ENCODE measurements around the gene WDR70. TPM values are rescaled to one million over a fixed set of nuclear protein-coding genes. Genes with fewer than 3 reads are reported as not detected.
"Not testable (repeated sequence)": the region's sequence is repeated elsewhere in the genome, so short reads cannot be mapped to it uniquely, and the experiment has no call there.

The WDR70 gene
- total and polyA plus RNA-seq, 2 donors (not counting 3 experiments of a cell fraction or from before 2014, with no cell fraction given) = 6.7 to 37.3 TPM

DNA sequence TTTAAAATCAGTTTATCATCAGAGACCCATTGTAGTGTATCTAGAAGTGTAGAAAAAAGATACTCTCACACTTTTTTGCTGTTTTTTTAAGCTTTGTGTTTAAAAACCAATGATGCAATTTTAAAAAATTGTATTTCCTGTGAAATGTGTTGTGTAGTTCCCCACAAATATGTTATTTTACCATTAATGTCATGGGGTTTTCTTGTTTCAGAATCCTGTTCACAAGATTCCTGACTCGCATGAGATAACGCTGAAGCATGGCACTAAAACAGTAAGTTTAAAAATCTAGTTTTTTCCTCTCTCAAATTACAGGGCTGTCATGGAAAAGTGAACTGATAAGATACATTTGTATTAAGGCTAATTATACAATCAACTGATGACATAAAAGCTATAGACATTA, 58.6 kb downstream of the WDR70 start:
- no TSS peak for BruUV-seq (replicated peaks)
- Histone ChIP-seq H3K9ac (replicated peaks; ENCODE audit: extremely low read depth, insufficient read depth, low read length) (no peak overlapping the region), H3K4me3 (replicated peaks in 1 of 3; ENCODE audit: insufficient read depth in 1 of 3, low read depth in 1 of 3, low read length in 3 of 3) (no peak overlapping the region), H3K79me2 (ENCODE audit: control insufficient read depth, insufficient read depth, low read length) (no peaks in the 10 kb centered on the region), H3K27me3 (ENCODE audit: control insufficient read depth in 2 of 2, insufficient read depth in 2 of 2, low read length in 2 of 2) (no peaks in the 10 kb centered on the region), H3K4me1 (ENCODE audit: control insufficient read depth, extremely low read depth, insufficient read depth, low read length) (no peaks in the 10 kb centered on the region), H3K9me3 (replicated peaks; ENCODE audit: control insufficient read depth, insufficient read depth, low read length) (no peaks in the 10 kb centered on the region), H4K20me1 (replicated peaks; ENCODE audit: control insufficient read depth, extremely low read depth, insufficient read depth, low read length) (no peaks in the 10 kb centered on the region), H3K9me1 (replicated peaks; ENCODE audit: control insufficient read depth, extremely low read depth, insufficient read depth, low read length) (no peaks in the 10 kb centered on the region), H3K27ac (ENCODE audit: insufficient read depth, low read depth, low read length) (no peak overlapping the region), H2AFZ (ENCODE audit: low read depth, low read length) (no peak overlapping the region), H3K36me3 (ENCODE audit: control insufficient read depth in 2 of 2, extremely low read depth in 1 of 2, insufficient read depth in 2 of 2, low read length in 2 of 2) (no peaks in the 10 kb centered on the region), H3K4me2 (ENCODE audit: insufficient read depth, low read length) (no peak overlapping the region)
- POLR2A ChIA-PET = no interaction called here
- intact Hi-C loops (cut with micrococcal nuclease) (no loop called here), dilution Hi-C loops (cut with MboI; ENCODE audit: extremely low pct_ligation_motif_present, low sequenced_read_pairs) (no loop called here)
- CTCF ChIA-PET = no interaction called here
- FAIRE-seq = no peak
- no peak for TF ChIP-seq EZH2 (IDR thresholded peaks at IDR 0.05; ENCODE audit: borderline replicate concordance, low read depth, low read length, severe bottlenecking)
- no peak for TF ChIP-seq POLR2A (IDR thresholded peaks at IDR 0.05; ENCODE audit: low read depth, low read length)
- TF ChIP-seq CTCF (IDR thresholded peaks at IDR 0.05; ENCODE audit: extremely low read depth in 1 of 2, insufficient read depth in 1 of 2, low read depth in 1 of 2, low read length in 2 of 2) = no peak
- no peak for TF ChIP-seq FOS (IDR thresholded peaks at IDR 0.05; ENCODE audit: borderline replicate concordance, insufficient read depth, low read length)
- TF ChIP-seq POLR2AphosphoS5 (IDR thresholded peaks at IDR 0.05; ENCODE audit: insufficient read depth, low read depth, low read length) = no peak
- TF ChIP-seq JUN (IDR thresholded peaks at IDR 0.05; ENCODE audit: borderline replicate concordance, insufficient read depth, insufficient read length, low read depth) = no peak
- no peak for TF ChIP-seq GATA2 (IDR thresholded peaks at IDR 0.05; ENCODE audit: insufficient read depth, insufficient read length, low read depth, low read length)
- no peak for TF ChIP-seq MYC (IDR thresholded peaks at IDR 0.05; ENCODE audit: low read depth, low read length)
- TF ChIP-seq, protein P1, sequence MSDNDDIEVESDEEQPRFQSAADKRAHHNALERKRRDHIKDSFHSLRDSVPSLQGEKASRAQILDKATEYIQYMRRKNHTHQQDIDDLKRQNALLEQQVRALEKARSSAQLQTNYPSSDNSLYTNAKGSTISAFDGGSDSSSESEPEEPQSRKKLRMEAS (IDR thresholded peaks at IDR 0.05; ENCODE audit: insufficient read depth, insufficient read length) = no peak
- peak; percentile 33 for DNase-seq (ENCODE audit: low read depth, low spot score)

- H3K79me2 ChIP-seq (ENCODE audit: control insufficient read depth, insufficient read depth, low read length); H3K27me3 ChIP-seq (ENCODE audit: control insufficient read depth in 2 of 2, insufficient read depth in 2 of 2, low read length in 2 of 2); dilution Hi-C loops (cut with MboI; ENCODE audit: extremely low pct_ligation_motif_present, low sequenced_read_pairs); H3K36me3 ChIP-seq (ENCODE audit: control insufficient read depth in 2 of 2, extremely low read depth in 1 of 2, insufficient read depth in 2 of 2, low read length in 2 of 2); H4K20me1 ChIP-seq (replicated peaks; ENCODE audit: control insufficient read depth, extremely low read depth, insufficient read depth, low read length); H3K9me3 ChIP-seq (replicated peaks; ENCODE audit: control insufficient read depth, insufficient read depth, low read length); BruUV-seq (replicated peaks); H3K9ac ChIP-seq (replicated peaks; ENCODE audit: extremely low read depth, insufficient read depth, low read length); H3K9me1 ChIP-seq (replicated peaks; ENCODE audit: control insufficient read depth, extremely low read depth, insufficient read depth, low read length); intact Hi-C loops (cut with micrococcal nuclease); H3K27ac ChIP-seq (ENCODE audit: insufficient read depth, low read depth, low read length); DNase-seq (ENCODE audit: low read depth, low spot score); H3K4me3 ChIP-seq (replicated peaks in 1 of 3; ENCODE audit: insufficient read depth in 1 of 3, low read depth in 1 of 3, low read length in 3 of 3); H3K4me2 ChIP-seq (ENCODE audit: insufficient read depth, low read length); H2AFZ ChIP-seq (ENCODE audit: low read depth, low read length); FAIRE-seq; CTCF ChIA-PET; POLR2A ChIA-PET; H3K4me1 ChIP-seq (ENCODE audit: control insufficient read depth, extremely low read depth, insufficient read depth, low read length): not testable (repeated sequence)
These were observed 66.7 kb downstream of the WDR70 start for GRCh38 chr5:37445783-37446182.
